Activated CD4-positive, alpha-beta T cell treated with anti-CD3 and anti-CD28 coated beads, Interleukin-2, amount 10 ng/mL, durations not matched to agents 7 days and 5 days (primary cell): ENCODE measurements around the gene ZSWIM3. TPM values are rescaled to one million over a fixed set of nuclear protein-coding genes. Genes with fewer than 3 reads are reported as not detected.

Experiments
- CTCF ChIA-PET: fragments of 350-600 bp; sonication (Branson Sonifier 250); formaldehyde crosslinking; loops from one replicate; lab custom pipeline; 2021; ENCODE audit warnings: antibody characterized with exemption; lab: Charles Lee
- POLR2A ChIA-PET: fragments of 350-600 bp; sonication (Branson Sonifier 250); formaldehyde crosslinking; loops from one replicate; lab custom pipeline; 2021; ENCODE audit warnings: antibody characterized with exemption; lab: Charles Lee
- DNase-seq: peaks from one replicate; pipeline ENCODE4 v3.0.0-alpha.2; 2020
- H3K27ac Mint-ChIP-seq: one replicate; pipeline ENCODE4 v1.8.0; 2021; ENCODE audit warnings: mild to moderate bottlenecking, moderate library complexity, mixed read lengths
- H3K27me3 Mint-ChIP-seq: one replicate; pipeline ENCODE4 v1.8.0; 2021; ENCODE audit warnings: mixed read lengths
- H3K36me3 Mint-ChIP-seq: one replicate; pipeline ENCODE4 v1.8.0; 2021; ENCODE audit warnings: low read depth, mixed read lengths
- H3K4me1 Mint-ChIP-seq: one replicate; pipeline ENCODE4 v1.8.0; 2021; ENCODE audit warnings: mixed read lengths
- H3K4me3 Mint-ChIP-seq: one replicate; pipeline ENCODE4 v1.8.0; 2021; ENCODE audit warnings: mild to moderate bottlenecking, moderate library complexity, mixed read lengths
- H3K9me3 Mint-ChIP-seq: one replicate; pipeline ENCODE4 v1.8.0; 2021; ENCODE audit warnings: mixed read lengths
- total RNA-seq, 2 experiments: library from RNA; stranded (reverse); gene quantifications; one replicate each; pipeline ENCODE4 v1.2.3, GENCODE V29; 2021

The ZSWIM3 gene
- total RNA-seq, 2 experiments from 2014 or later = 6.2 to 6.4 TPM

GRCh38 chr20:45888681-45889080, 31.3 kb downstream of the ZSWIM3 start:
- no peak for DNase-seq
- ChIA-PET CTCF (interaction anchor here (0.9 to 2.3 kb wide), 4 partner anchors 8 to 82 kb away, joined by 3 to 6 read pairs (median 4); no protein-coding TSS in a partner anchor), POLR2A (no interaction called here)
- Mint-ChIP-seq H3K27ac (no peak overlapping the region), H3K9me3 (no peaks in the 10 kb centered on the region), H3K27me3 (no peaks in the 10 kb centered on the region), H3K4me3 (no peak overlapping the region), H3K36me3 (peaks cover 13% of the 10 kb centered on the region), H3K4me1 (peaks cover 46% of the 10 kb centered on the region)

GRCh38 chr20:45890077-45890984, 32.9 kb downstream of the ZSWIM3 start:
- Mint-ChIP-seq H3K4me1 (peaks cover 40% of the 10 kb centered on the region), H3K9me3 (no peaks in the 10 kb centered on the region), H3K4me3 (peak overlapping the region; percentile 90), H3K36me3 (peaks cover 13% of the 10 kb centered on the region), H3K27me3 (no peaks in the 10 kb centered on the region), H3K27ac (peak overlapping the region; percentile 22)
- DNase-seq = peak; percentile 40
- ChIA-PET CTCF (interaction anchor here (0.5 to 2.3 kb wide), 11 partner anchors 9 to 97 kb away, joined by 3 to 9 read pairs (median 4); partner anchors contain the start of gene ZSWIM1), POLR2A (interaction anchor here (0.7 kb wide), 1 partner anchor 43 kb away, joined by 3 read pairs; no protein-coding TSS in a partner anchor)

GRCh38 chr20:45890985-45891983, 33.9 kb downstream of the ZSWIM3 start, which contains the start of the genes CTSA and NEURL2:
TSS of gene CTSA (plus strand) at chr20:45891335. CDS start at chr20:45891569, 234 bp downstream.
TSS of gene NEURL2 (minus strand) at chr20:45891208. CDS start at chr20:45890991, 217 bp downstream.
- ChIA-PET POLR2A (interaction anchor here (0.7 kb wide), 1 partner anchor 42 kb away, joined by 3 read pairs; no protein-coding TSS in a partner anchor), CTCF (interaction anchor here (1.0 to 2.3 kb wide), 9 partner anchors 8 to 51 kb away, joined by 3 to 9 read pairs (median 4); no protein-coding TSS in a partner anchor)
- Mint-ChIP-seq H3K4me1 (peaks cover 35% of the 10 kb centered on the region), H3K4me3 (peak within 1 kb of the TSS; percentile 90), H3K27me3 (no peaks in the 10 kb centered on the region), H3K9me3 (no peaks in the 10 kb centered on the region), H3K27ac (peak within 1 kb of the TSS; percentile 91), H3K36me3 (peaks cover 10% of the 10 kb centered on the region)
- DNase-seq = peak; percentile 89

GRCh38 chr20:45892049-45892825, 34.8 kb downstream of the ZSWIM3 start:
- Mint-ChIP-seq H3K4me3 (peak overlapping the region; percentile 90), H3K27ac (peak overlapping the region; percentile 83), H3K36me3 (peaks cover 8% of the 10 kb centered on the region), H3K9me3 (no peaks in the 10 kb centered on the region), H3K4me1 (peaks cover 33% of the 10 kb centered on the region), H3K27me3 (no peaks in the 10 kb centered on the region)
- DNase-seq = no peak
- ChIA-PET POLR2A (no interaction called here), CTCF (interaction anchor here (0.9 to 1.1 kb wide), 5 partner anchors 9 to 32 kb away, joined by 3 to 5 read pairs (median 4); no protein-coding TSS in a partner anchor)

- no peaks in the 10 kb centered on the region for H3K9me3 Mint-ChIP-seq
- POLR2A ChIA-PET = no interaction called here
- CTCF ChIA-PET = interaction anchor here (0.9 to 1.2 kb wide), 3 partner anchors 12 to 36 kb away, joined by 3 to 4 read pairs (median 4); no protein-coding TSS in a partner anchor
Observed at GRCh38 chr20:45892828-45893500, 35.5 kb downstream of the ZSWIM3 start.

GRCh38 chr20:45893831-45894230, 36.4 kb downstream of the ZSWIM3 start:
- Mint-ChIP-seq H3K4me1 (peaks cover 33% of the 10 kb centered on the region), H3K27me3 (no peaks in the 10 kb centered on the region), H3K4me3 (no peak overlapping the region), H3K36me3 (peaks cover 8% of the 10 kb centered on the region), H3K9me3 (no peaks in the 10 kb centered on the region), H3K27ac (no peak overlapping the region)
- CTCF ChIA-PET = interaction anchor here (0.9 to 1.2 kb wide), 2 partner anchors 12 to 37 kb away, joined by 3 read pairs; no protein-coding TSS in a partner anchor
- no peak for DNase-seq
- POLR2A ChIA-PET = no interaction called here

More at GRCh38 chr20:45892828-45893500, 35.5 kb downstream of the ZSWIM3 start:
- Mint-ChIP-seq H3K4me1 (peaks cover 33% of the 10 kb centered on the region), H3K36me3 (peaks cover 8% of the 10 kb centered on the region), H3K27ac (peak overlapping the region; percentile 83), H3K4me3 (peak overlapping the region; percentile 90), H3K27me3 (no peaks in the 10 kb centered on the region)
- no peak for DNase-seq

GRCh38 chr20:45894797-45895196, 37.4 kb downstream of the ZSWIM3 start:
- no peak for DNase-seq
- Mint-ChIP-seq H3K36me3 (peaks cover 8% of the 10 kb centered on the region), H3K9me3 (no peaks in the 10 kb centered on the region), H3K4me3 (no peak overlapping the region), H3K27me3 (no peaks in the 10 kb centered on the region), H3K4me1 (peaks cover 31% of the 10 kb centered on the region), H3K27ac (no peak overlapping the region)
- CTCF ChIA-PET = interaction anchor here (0.7 kb wide), 1 partner anchor 75 kb away, joined by 3 read pairs; no protein-coding TSS in a partner anchor
- POLR2A ChIA-PET = no interaction called here

GRCh38 chr20:45896641-45897161, 39.3 kb downstream of the ZSWIM3 start:
- POLR2A ChIA-PET = no interaction called here
- Mint-ChIP-seq H3K4me1 (peaks cover 21% of the 10 kb centered on the region), H3K27me3 (no peaks in the 10 kb centered on the region), H3K27ac (no peak overlapping the region), H3K36me3 (peaks cover 8% of the 10 kb centered on the region), H3K9me3 (no peaks in the 10 kb centered on the region), H3K4me3 (no peak overlapping the region)
- DNase-seq = no peak
- CTCF ChIA-PET = interaction anchor here (0.7 to 2.5 kb wide), 6 partner anchors 8 to 63 kb away, joined by 3 to 7 read pairs (median 3); partner anchors contain the start of gene SNX21

- Mint-ChIP-seq H3K4me3 (no peak overlapping the region), H3K9me3 (no peaks in the 10 kb centered on the region), H3K36me3 (peaks cover 8% of the 10 kb centered on the region), H3K27ac (no peak overlapping the region), H3K4me1 (peaks cover 15% of the 10 kb centered on the region), H3K27me3 (no peaks in the 10 kb centered on the region)
- CTCF ChIA-PET = interaction anchor here (0.6 to 2.5 kb wide), 5 partner anchors 9 to 86 kb away, joined by 3 to 7 read pairs (median 3); no protein-coding TSS in a partner anchor
- DNase-seq = no peak
- POLR2A ChIA-PET = no interaction called here
Observed at GRCh38 chr20:45897289-45897688, 39.9 kb downstream of the ZSWIM3 start.

- Mint-ChIP-seq H3K36me3 (peaks cover 8% of the 10 kb centered on the region), H3K27ac (no peak overlapping the region), H3K4me3 (no peak overlapping the region), H3K4me1 (peaks cover 11% of the 10 kb centered on the region), H3K27me3 (no peaks in the 10 kb centered on the region), H3K9me3 (no peaks in the 10 kb centered on the region)
- no peak for DNase-seq
- ChIA-PET POLR2A (no interaction called here), CTCF (interaction anchor here (0.6 to 2.5 kb wide), 5 partner anchors 8 to 86 kb away, joined by 3 to 7 read pairs (median 5); no protein-coding TSS in a partner anchor)
Observed at GRCh38 chr20:45897692-45898091, 40.3 kb downstream of the ZSWIM3 start.
